Ovary (tissue), 9 donors: ENCODE data around the gene KLK7. TPM values are rescaled to one million over a fixed set of nuclear protein-coding genes. Genes with fewer than 3 reads are reported as not detected.

Source experiments
- DNase-seq, 5 donors: peaks; one replicate each; pipeline ENCODE4 v3.0.0-alpha.2; 2019 to 2020
- H3K27ac ChIP-seq, 2 donors: fragments of 200-600 bp; one replicate each; pipeline versions ENCODE4 v1.5.1 to v1.8.0; 2019 to 2022
- H3K27me3 ChIP-seq: fragments of 200-600 bp; one replicate; pipeline ENCODE4 v1.8.0; 2022
- H3K36me3 ChIP-seq: fragments of 200-600 bp; sonication (generic); one replicate; pipeline ENCODE4 v1.5.1; 2019
- H3K4me1 ChIP-seq: one replicate; pipeline ENCODE4 v1.8.1; 2013; ENCODE audit warnings: mild to moderate bottlenecking, moderate library complexity; ENCODE audit not compliant: insufficient read depth
- H3K4me3 ChIP-seq: fragments of 200-600 bp; sonication (generic); one replicate; pipeline ENCODE4 v1.5.1; 2017
- H3K9me3 ChIP-seq, 2 donors: fragments of 200-600 bp in 1 of 2; sonication (generic) in 1 of 2; one replicate each; pipeline versions ENCODE4 v1.5.1 to v1.8.1; 2013 to 2019; ENCODE audit warnings: mild to moderate bottlenecking in 1 of 2, moderate library complexity in 1 of 2
- EP300 ChIP-seq: sonication (generic); formaldehyde crosslinking; IDR thresholded peaks from one replicate; pipeline ENCODE4 v1.6.1; 2017; ENCODE audit warnings: antibody characterized with exemption
- POLR2A ChIP-seq: fragments of 450-650 bp; IDR thresholded peaks from one replicate; pipeline ENCODE4 v1.6.1; 2017; ENCODE audit warnings: antibody characterized with exemption, mild to moderate bottlenecking, moderate library complexity
- WGBS, 3 donors: extraction: QIAGEN DNeasy Blood & Tissue Kit in 1 of 3; methylation state at CpG; one replicate each; pipeline versions ENCODE4 v1.1.5 to v1.1.7; 2013 to 2017; 5-methylcytosine and 5-hydroxymethylcytosine counted together
- intact Hi-C, 4 donors: fragments of 100-400 bp; cut with DNase I; formaldehyde crosslinking; loops; one replicate each; pipeline versions ENCODE4 v1.11.0 to v1.15.1; 2022 to 2023
- polyA plus RNA-seq, 2 donors: library from polyadenylated mRNA; stranded (reverse); fragments of 200-250 nt in 1 of 2; fragments of 350-450 nt in 1 of 2; fragmentation: Illumina TruSeq in 1 of 2; extraction: RNeasy Lipid Tissue Mini Kit (QIAGEN cat#74804) in 1 of 2; gene quantifications; one replicate each; pipeline ENCODE4 v1.2.3, GENCODE V29; 2013 to 2014
- total RNA-seq, 7 donors: library from RNA; depleted of rRNA in 2 of 7; stranded (reverse); fragments of >200 nt in 2 of 7; fragmentation: NEBNext Ultra II Directional in 3 of 7; extraction: Animal tissue kit (Norgen Biotek cat#: 25700) in 3 of 7; gene quantifications; one replicate each; pipeline versions ENCODE4 v1.1.0 to v1.2.4, GENCODE V29; 2016 to 2023
- TF ChIP-seq, protein P1 (sequence below), 3 donors: fragments of 450-650 bp in 2 of 3; fragments of 200-600 bp in 1 of 3; IDR thresholded peaks; one replicate each; pipeline versions ENCODE4 v1.5.1 to v1.8.0; 2016 to 2022; ENCODE audit warnings: antibody characterized with exemption in 3 of 3, mild to moderate bottlenecking in 1 of 3
- donor health status: DM: no; HTN: no; CAD: no; lungs with moderate emphysema.
- donor health status: DM: no; HTN: no; CAD: no.
- donor health status: Bipolar disorder and iron deficiency.
- donor health status: DM: yes; HTN: yes; CAD: no.
- donor health status: DM: no; HTN: no; CAD: no.
- donor health status: DM: yes; HTN: yes; CAD: no.

Gene KLK7
- total and polyA plus RNA-seq, 9 donors, result 0.05 to 59.6 (median 0.97) TPM; not detected in 4

DNA sequence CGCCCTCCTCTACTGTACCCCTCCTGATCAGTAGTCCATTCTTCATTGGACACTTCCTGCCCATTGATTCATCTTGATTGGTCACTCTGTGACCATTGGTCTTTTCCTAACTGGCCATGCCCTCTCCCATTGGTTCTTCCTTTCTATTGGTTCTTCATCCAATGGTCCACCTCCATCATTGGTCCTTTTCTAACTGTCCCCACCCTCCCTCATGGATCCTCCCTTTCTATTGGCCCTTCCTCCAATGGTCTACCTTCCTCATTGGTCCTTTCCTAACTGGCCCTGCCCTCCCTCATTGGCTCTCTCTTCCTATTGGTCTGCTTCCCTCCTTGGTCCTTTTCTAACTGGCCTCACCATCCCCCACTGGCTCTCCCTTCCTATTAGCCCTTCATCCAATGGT lies 21.5 kb downstream of the KLK7 start:
- no peak for DNase-seq
- TF ChIP-seq POLR2A, result no peak
- H3K9me3 ChIP-seq, result no peaks in the 10 kb centered on the region
- no peaks in the 10 kb centered on the region for H3K36me3 ChIP-seq
- 87 to 97% (median 89%) methylated on average over 1 of the region's 1 CpG for WGBS, 3 donors
- H3K27me3 ChIP-seq, result no peaks in the 10 kb centered on the region
- H3K4me1 ChIP-seq, result no peaks in the 10 kb centered on the region
- no peak overlapping the region for H3K27ac ChIP-seq
- H3K4me3 ChIP-seq, result no peak overlapping the region
- intact Hi-C loops, result no loop called here

DNA sequence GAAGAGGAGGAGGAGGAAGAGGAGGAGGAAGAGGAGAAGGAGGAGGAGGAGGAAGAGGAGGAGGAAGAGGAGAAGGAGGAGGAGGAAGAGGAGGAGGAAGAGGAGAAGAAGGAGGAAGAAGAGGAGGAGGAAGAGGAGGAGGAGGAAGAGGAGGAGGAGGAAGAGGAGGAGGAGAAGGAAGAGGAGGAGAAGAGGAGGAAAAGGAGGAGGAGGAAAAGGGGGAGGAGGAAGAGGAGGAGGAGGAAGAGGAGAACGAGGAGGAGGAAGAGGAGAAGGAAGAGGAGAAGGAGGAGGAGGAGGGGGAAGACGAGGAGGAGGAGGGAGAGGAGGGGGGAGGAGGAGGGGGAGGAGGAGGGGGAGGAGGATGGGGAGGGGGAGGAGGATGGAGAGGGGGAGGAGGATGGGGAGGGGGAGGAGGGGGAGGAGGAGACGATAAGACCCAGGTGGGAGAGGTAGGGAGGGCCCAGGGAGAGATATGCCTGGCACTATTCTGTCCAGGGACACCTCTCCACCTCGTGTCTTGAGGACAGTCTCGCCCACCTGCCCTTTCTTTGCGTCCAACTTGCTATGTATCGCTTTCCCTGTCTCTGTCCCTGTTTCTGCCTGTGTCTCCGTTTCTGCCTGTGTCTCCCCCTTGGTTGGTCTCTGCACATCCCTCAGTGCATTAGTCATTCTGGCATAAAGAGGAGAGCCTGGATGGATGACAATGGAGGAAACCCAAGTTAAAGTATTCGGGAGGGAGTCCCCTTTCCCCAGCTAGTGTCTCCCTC lies 23.8 kb downstream of the KLK7 start:
- TF ChIP-seq POLR2A, result no peak
- TF ChIP-seq, protein P1, sequence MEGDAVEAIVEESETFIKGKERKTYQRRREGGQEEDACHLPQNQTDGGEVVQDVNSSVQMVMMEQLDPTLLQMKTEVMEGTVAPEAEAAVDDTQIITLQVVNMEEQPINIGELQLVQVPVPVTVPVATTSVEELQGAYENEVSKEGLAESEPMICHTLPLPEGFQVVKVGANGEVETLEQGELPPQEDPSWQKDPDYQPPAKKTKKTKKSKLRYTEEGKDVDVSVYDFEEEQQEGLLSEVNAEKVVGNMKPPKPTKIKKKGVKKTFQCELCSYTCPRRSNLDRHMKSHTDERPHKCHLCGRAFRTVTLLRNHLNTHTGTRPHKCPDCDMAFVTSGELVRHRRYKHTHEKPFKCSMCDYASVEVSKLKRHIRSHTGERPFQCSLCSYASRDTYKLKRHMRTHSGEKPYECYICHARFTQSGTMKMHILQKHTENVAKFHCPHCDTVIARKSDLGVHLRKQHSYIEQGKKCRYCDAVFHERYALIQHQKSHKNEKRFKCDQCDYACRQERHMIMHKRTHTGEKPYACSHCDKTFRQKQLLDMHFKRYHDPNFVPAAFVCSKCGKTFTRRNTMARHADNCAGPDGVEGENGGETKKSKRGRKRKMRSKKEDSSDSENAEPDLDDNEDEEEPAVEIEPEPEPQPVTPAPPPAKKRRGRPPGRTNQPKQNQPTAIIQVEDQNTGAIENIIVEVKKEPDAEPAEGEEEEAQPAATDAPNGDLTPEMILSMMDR (IDR thresholded peaks at IDR 0.05), result no peak
- no peak for TF ChIP-seq EP300
- intact Hi-C loops, result no loop called here
- WGBS, 3 donors, result 18 to 39% (median 24%) methylated on average over 8 to 9 of the region's 9 CpGs
- H3K27me3 ChIP-seq, result no peaks in the 10 kb centered on the region
- no peaks in the 10 kb centered on the region for H3K4me1 ChIP-seq
- no peak overlapping the region for H3K27ac ChIP-seq
- H3K4me3 ChIP-seq, result no peak overlapping the region
- DNase-seq, result no peak
- no peaks in the 10 kb centered on the region for H3K36me3 ChIP-seq
- no peaks in the 10 kb centered on the region for H3K9me3 ChIP-seq

DNA sequence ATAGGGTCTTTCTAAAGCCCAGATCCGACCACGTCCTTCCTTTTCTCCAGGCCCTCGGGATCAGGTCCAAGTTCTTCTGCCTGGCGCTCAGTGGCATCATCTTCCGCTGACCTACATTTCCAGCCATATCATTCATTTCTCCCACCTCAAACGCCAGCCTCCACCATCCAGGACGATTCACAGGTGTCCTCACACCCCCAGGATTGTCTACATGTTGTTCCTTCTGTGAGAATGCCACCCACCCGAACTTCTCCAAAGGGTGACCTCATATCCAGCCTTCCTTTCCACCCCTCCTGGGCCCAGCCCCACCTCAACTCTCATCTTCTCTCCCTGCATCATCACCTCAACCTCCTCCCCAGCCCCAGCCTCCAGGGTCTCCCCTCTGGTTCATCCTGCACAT lies 26.1 kb downstream of the KLK7 start:
- Histone ChIP-seq H3K4me1 (no peaks in the 10 kb centered on the region), H3K27me3 (no peaks in the 10 kb centered on the region), H3K27ac (no peak overlapping the region), H3K36me3 (no peaks in the 10 kb centered on the region), H3K4me3 (no peak overlapping the region), H3K9me3 (no peaks in the 10 kb centered on the region)
- TF ChIP-seq POLR2A, result no peak
- TF ChIP-seq, protein P1 (IDR thresholded peaks at IDR 0.05), result no peak
- TF ChIP-seq EP300, result no peak
- intact Hi-C loops, result no loop called here
- no peak for DNase-seq
- 67 to 85% (median 77%) methylated on average over 8 of the region's 8 CpGs for WGBS, 3 donors

DNA sequence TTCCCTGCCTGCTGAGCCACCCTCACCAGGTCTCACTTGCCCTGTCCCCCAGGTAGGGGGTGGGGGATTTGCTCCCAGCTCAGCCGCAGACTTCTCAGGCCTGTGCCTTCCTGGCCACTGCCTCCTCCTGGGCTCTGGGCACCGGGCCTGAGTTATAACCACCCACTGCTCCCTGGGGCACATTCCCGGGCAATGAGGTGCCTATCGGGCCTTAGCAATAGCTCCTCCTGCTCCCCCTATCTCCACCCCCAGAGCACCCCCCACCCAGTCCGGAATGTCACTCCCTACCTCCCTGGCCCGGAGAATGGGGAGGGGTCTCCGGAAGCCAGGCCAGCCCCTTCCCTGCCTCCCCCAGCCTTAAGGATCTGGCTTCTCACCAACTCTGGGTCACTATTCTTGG lies 30.8 kb downstream of the KLK7 start, which contains the start of gene KLK5:
KLK5 (minus strand) TSS at position 129 of the 400 bp plus-strand sequence. CDS start 381 bp downstream, outside the sequence.
- Histone ChIP-seq H3K4me1 (no peaks in the 10 kb centered on the region), H3K4me3 (no peak within 1 kb of the TSS), H3K9me3 (no peaks in the 10 kb centered on the region), H3K27ac (no peak within 1 kb of the TSS), H3K36me3 (no peaks in the 10 kb centered on the region), H3K27me3 (no peaks in the 10 kb centered on the region)
- TF ChIP-seq EP300 (no peak), POLR2A (no peak)
- TF ChIP-seq, protein P1 (IDR thresholded peaks at IDR 0.05), result no peak
- no peak for DNase-seq
- 1 to 7% (median 2%) methylated on average over 7 of the region's 7 CpGs for WGBS, 3 donors
- intact Hi-C loops, result no loop called here

DNA sequence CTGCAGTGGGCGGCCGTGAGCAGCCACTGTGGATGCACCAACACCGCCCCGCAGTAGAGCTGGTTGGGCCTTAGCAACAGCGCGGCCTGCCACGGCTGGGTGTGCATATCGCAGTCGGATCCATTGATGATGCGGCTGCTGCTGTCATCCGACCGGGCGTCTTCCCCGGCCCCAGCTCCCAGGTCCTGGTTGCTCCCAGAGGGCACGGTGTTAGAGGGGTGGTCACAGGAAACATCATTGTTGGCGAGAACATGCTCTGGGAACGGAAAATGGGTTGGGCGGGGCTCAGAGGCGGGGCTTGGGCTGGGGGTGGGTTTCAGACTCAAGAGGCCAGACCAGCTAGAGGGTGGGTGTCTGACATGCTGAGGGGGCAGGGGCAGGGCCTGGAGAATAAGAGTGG lies 33.9 kb downstream of the KLK7 start:
- TF ChIP-seq, protein P1 (IDR thresholded peaks at IDR 0.05), result no peak
- TF ChIP-seq EP300 (no peak), POLR2A (no peak)
- H3K27ac ChIP-seq, result no peak overlapping the region
- WGBS, 3 donors, result 34 to 70% (median 49%) methylated on average over 19 of the region's 19 CpGs
- intact Hi-C loops, result no loop called here
- DNase-seq, result no peak
- no peak overlapping the region for H3K4me3 ChIP-seq
- H3K36me3 ChIP-seq, result no peaks in the 10 kb centered on the region
- no peaks in the 10 kb centered on the region for H3K4me1 ChIP-seq
- no peaks in the 10 kb centered on the region for H3K27me3 ChIP-seq
- H3K9me3 ChIP-seq, result no peaks in the 10 kb centered on the region
